OCI-LY7 (cell line): ENCODE results near the gene WNT7A. TPM values are rescaled to one million over a fixed set of nuclear protein-coding genes. Genes with fewer than 3 reads are reported as not detected.

Source experiments
- BruUV-seq: library from RNA; stranded (reverse); fragments of 400-500 nt; replicated peaks from 2 replicates; lab custom pipeline; 2021; lab: Mats Ljungman, UMichigan
- CTCF ChIA-PET: fragments of 300-600 bp; sonication (Branson Sonifier 250); formaldehyde crosslinking; loops from one replicate; lab custom pipeline; 2022; ENCODE audit warnings: antibody characterized with exemption; ENCODE audit not compliant: unreplicated experiment; lab: Charles Lee
- POLR2A ChIA-PET: fragments of 300-600 bp; sonication (Branson Sonifier 250); formaldehyde crosslinking; loops from one replicate; lab custom pipeline; 2022; ENCODE audit warnings: antibody characterized with exemption; lab: Charles Lee
- DNase-seq: peaks from one replicate; pipeline ENCODE4 v3.0.0-alpha.2; 2015; ENCODE audit warnings: low spot score
- H2AFZ ChIP-seq: fragments of 200-600 bp; sonication (generic), shearing (Covaris generic); 2 replicates; pipeline ENCODE4 v1.6.1; 2014; ENCODE audit warnings: mild to moderate bottlenecking, antibody characterized with exemption, low read length, moderate library complexity
- H3K27ac ChIP-seq: fragments of 200-600 bp; sonication (generic); 2 replicates; pipeline ENCODE4 v1.5.1; 2014; ENCODE audit warnings: mixed run types, low read depth, mild to moderate bottlenecking, moderate library complexity, low read length, inconsistent platforms; ENCODE audit not compliant: poor library complexity, severe bottlenecking
- H3K36me3 ChIP-seq: fragments of 200-600 bp; sonication (generic); 2 replicates; pipeline ENCODE4 v1.6.1; 2014; ENCODE audit warnings: mild to moderate bottlenecking, antibody characterized with exemption, low read length, moderate library complexity, mixed read lengths; ENCODE audit not compliant: insufficient read depth
- H3K4me1 ChIP-seq: fragments of 200-600 bp; sonication (generic); 2 replicates; pipeline ENCODE4 v1.5.1; 2014; ENCODE audit warnings: mild to moderate bottlenecking, low read length; ENCODE audit not compliant: insufficient read depth, poor library complexity, severe bottlenecking
- H3K4me2 ChIP-seq: fragments of 200-600 bp; sonication (generic); 2 replicates; pipeline ENCODE4 v1.6.1; 2014; ENCODE audit warnings: mild to moderate bottlenecking, low read length
- H3K4me3 ChIP-seq: fragments of 200-600 bp; sonication (generic); 2 replicates; pipeline ENCODE4 v1.5.1; 2014; ENCODE audit warnings: mild to moderate bottlenecking, low read depth, low read length; ENCODE audit not compliant: poor library complexity, severe bottlenecking
- H3K79me2 ChIP-seq: fragments of 200-600 bp; sonication (generic); 2 replicates; pipeline ENCODE4 v1.6.1; 2016; ENCODE audit warnings: low read depth, mild to moderate bottlenecking, low read length, moderate library complexity, mixed read lengths; ENCODE audit not compliant: insufficient read depth
- H3K9me2 ChIP-seq: fragments of 200-600 bp; sonication (generic); 2 replicates; pipeline ENCODE4 v1.6.1; 2016; ENCODE audit warnings: mild to moderate bottlenecking, low read length, mixed read lengths; ENCODE audit not compliant: insufficient read depth
- H3K9me3 ChIP-seq: fragments of 200-600 bp; sonication (generic); 2 replicates; pipeline ENCODE4 v1.6.1; 2014; ENCODE audit warnings: mild to moderate bottlenecking, mixed run types, low read length, mixed read lengths
- H4K20me1 ChIP-seq: fragments of 200-600 bp; sonication (generic); 2 replicates; pipeline ENCODE4 v1.6.1; 2014; ENCODE audit warnings: mild to moderate bottlenecking, antibody characterized with exemption, low read length, moderate library complexity, mixed read lengths; ENCODE audit not compliant: insufficient read depth
- EZH2phosphoT487 ChIP-seq: fragments of 200-600 bp; sonication (generic); IDR thresholded peaks from 2 replicates; pipeline ENCODE4 v1.6.1; 2018; ENCODE audit warnings: low read depth, borderline replicate concordance, mild to moderate bottlenecking, mixed run types, antibody characterized with exemption, low read length, moderate library complexity, mixed read lengths
- intact Hi-C: fragments of 100-400 bp; cut with micrococcal nuclease; formaldehyde crosslinking; loops from one replicate; pipeline ENCODE4 v1.10.0; 2022; ENCODE audit not compliant: unreplicated experiment
- total RNA-seq, 2 experiments: library from RNA; depleted of rRNA in 1 of 2; stranded (reverse); fragments of >200 nt in 1 of 2; shearing (Covaris generic) in 1 of 2; gene quantifications; 2 replicates each; pipeline ENCODE4 v1.2.3, GENCODE V29; 2014 to 2022
- TF ChIP-seq, protein P1 (sequence below): fragments of 200-600 bp; sonication (generic); conservative IDR thresholded peaks from 2 replicates; pipeline ENCODE4 v1.5.1; 2014; ENCODE audit warnings: mild to moderate bottlenecking, antibody characterized with exemption, low read length, moderate library complexity, mixed read lengths

Gene WNT7A
- total RNA-seq, 2 experiments from 2014 or later = not detected

DNA sequence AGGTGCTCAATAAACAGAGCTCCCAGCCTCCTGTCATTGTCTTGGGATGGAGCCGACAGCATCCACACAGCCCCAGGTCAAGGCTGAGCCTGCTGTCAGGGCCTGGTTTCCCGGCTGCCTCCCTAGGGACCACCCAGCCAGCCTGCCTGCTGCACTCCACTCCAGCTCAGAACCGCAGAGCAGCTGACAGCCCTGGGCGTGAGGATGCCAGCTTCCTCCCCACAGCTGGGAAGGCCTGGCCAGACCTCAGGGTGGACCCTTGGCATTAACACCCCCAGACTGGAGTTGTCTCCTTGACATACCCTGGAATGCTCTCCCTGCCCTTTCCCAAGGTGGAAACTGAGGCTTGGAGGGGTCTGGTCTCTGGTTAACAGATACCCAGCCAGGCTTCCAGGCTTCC is 112.0 kb downstream of the WNT7A start:
- ChIA-PET CTCF (no interaction called here), POLR2A (interaction anchor here (0.7 kb wide), 1 partner anchor 15 kb away, joined by 4 read pairs; no protein-coding TSS in a partner anchor)
- H2AFZ ChIP-seq = no peak overlapping the region
- intact Hi-C loops = no loop called here
- no peaks in the 10 kb centered on the region for H3K4me1 ChIP-seq
- H3K4me3 ChIP-seq = no peak overlapping the region
- TF ChIP-seq EZH2phosphoT487 = no peak
- TF ChIP-seq, protein P1, sequence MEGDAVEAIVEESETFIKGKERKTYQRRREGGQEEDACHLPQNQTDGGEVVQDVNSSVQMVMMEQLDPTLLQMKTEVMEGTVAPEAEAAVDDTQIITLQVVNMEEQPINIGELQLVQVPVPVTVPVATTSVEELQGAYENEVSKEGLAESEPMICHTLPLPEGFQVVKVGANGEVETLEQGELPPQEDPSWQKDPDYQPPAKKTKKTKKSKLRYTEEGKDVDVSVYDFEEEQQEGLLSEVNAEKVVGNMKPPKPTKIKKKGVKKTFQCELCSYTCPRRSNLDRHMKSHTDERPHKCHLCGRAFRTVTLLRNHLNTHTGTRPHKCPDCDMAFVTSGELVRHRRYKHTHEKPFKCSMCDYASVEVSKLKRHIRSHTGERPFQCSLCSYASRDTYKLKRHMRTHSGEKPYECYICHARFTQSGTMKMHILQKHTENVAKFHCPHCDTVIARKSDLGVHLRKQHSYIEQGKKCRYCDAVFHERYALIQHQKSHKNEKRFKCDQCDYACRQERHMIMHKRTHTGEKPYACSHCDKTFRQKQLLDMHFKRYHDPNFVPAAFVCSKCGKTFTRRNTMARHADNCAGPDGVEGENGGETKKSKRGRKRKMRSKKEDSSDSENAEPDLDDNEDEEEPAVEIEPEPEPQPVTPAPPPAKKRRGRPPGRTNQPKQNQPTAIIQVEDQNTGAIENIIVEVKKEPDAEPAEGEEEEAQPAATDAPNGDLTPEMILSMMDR = no peak
- H3K27ac ChIP-seq = no peak overlapping the region
- no peaks in the 10 kb centered on the region for H3K79me2 ChIP-seq
- H3K4me2 ChIP-seq = no peak overlapping the region
- no TSS peak for BruUV-seq
- H3K36me3 ChIP-seq = no peaks in the 10 kb centered on the region
- DNase-seq = no peak
- no peaks in the 10 kb centered on the region for H3K9me2 ChIP-seq
- no peaks in the 10 kb centered on the region for H4K20me1 ChIP-seq
- no peaks in the 10 kb centered on the region for H3K9me3 ChIP-seq

DNA sequence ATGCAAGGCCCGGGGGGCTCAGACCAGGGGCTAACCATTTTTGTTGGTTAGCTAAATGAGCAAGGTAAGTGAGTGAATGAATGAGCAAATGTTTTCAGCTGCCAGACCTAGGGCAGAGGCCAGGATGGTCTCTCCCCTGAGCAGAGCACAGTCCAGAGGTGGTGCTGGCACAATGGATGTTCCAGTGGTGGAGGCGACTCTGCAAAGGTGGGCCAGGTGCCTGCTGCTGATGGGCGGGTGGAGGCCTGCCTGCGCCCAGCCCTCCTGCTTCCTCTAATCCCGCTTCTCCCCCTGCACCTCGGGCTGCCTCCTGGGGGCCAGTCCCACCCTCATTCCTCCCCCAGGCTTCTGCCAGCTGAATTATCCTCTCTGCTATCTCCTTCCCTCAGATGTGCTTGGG is 112.8 kb downstream of the WNT7A start:
- BruUV-seq = no TSS peak
- no peak for TF ChIP-seq EZH2phosphoT487
- TF ChIP-seq, protein P1 = no peak
- H3K4me1 ChIP-seq = no peaks in the 10 kb centered on the region
- no peaks in the 10 kb centered on the region for H3K9me2 ChIP-seq
- H3K4me2 ChIP-seq = no peak overlapping the region
- POLR2A ChIA-PET = no interaction called here
- no peaks in the 10 kb centered on the region for H3K36me3 ChIP-seq
- H3K27ac ChIP-seq = no peak overlapping the region
- H3K79me2 ChIP-seq = no peaks in the 10 kb centered on the region
- H3K9me3 ChIP-seq = no peaks in the 10 kb centered on the region
- no peak overlapping the region for H3K4me3 ChIP-seq
- H4K20me1 ChIP-seq = no peaks in the 10 kb centered on the region
- no peak for DNase-seq
- no peak overlapping the region for H2AFZ ChIP-seq
- intact Hi-C loops = no loop called here
- CTCF ChIA-PET = no interaction called here

Other genes starting within 250 kb of the WNT7A start
- gene CHCHD4, start 244.8 kb upstream of the WNT7A start, total RNA-seq (2014; rRNA removed; shearing (Covaris generic)) = 19.8 and 24.7 TPM in 2 replicates
- gene CHCHD4, start 244.8 kb upstream of the WNT7A start, total RNA-seq (2022) = 26.9 and 27.1 TPM in 2 replicates
- gene TMEM43, start 245.0 kb upstream of the WNT7A start, total RNA-seq (2014; rRNA removed; shearing (Covaris generic)) = 22.2 and 23.3 TPM in 2 replicates
- gene TMEM43, start 245.0 kb upstream of the WNT7A start, total RNA-seq (2022) = 19.6 and 19.7 TPM in 2 replicates